HG02571 (cell line): ENCODE results near the gene LIN37.
"Not testable (repeated sequence)": the region's sequence is repeated elsewhere in the genome, so short reads cannot be mapped to it uniquely, and the experiment has no call there.

Source experiments
- ATAC-seq: cut with Tn5 transposase; IDR thresholded peaks from one replicate; pipeline ENCODE4 v1.9.1; 2021; ENCODE audit warnings: mild to moderate bottlenecking, moderate library complexity; ENCODE audit not compliant: unreplicated experiment

The LIN37 gene

DNA sequence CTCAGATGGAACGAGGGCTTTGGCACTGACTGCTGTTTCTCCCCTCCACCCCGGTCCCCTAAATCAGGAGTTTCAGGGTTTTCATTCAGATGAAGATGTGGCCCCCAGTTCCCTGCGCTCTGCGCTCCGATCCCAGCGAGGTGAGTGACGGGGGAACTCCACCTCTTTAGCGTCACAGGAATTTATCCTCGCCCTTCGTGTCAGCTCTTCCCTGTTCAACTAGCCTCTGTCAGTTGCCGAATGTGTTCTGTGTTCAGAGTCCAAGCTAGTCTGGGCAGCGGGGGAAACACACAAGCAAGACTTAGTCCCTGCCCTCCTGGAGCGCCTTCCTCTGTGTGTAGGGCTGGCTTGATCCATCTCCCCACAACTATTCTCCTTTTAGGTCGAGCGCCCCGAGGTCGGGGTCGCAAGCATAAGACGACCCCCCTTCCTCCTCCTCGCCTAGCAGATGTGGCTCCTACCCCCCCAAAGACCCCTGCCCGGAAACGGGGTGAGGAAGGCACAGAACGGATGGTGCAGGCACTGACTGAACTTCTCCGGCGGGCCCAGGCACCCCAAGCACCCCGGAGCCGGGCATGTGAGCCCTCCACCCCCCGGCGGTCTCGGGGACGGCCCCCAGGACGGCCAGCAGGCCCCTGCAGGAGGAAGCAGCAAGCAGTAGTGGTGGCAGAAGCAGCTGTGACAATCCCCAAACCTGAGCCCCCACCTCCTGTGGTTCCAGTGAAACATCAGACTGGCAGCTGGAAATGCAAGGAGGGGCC is 28.8 kb upstream of the LIN37 start:
- no peak for ATAC-seq

DNA sequence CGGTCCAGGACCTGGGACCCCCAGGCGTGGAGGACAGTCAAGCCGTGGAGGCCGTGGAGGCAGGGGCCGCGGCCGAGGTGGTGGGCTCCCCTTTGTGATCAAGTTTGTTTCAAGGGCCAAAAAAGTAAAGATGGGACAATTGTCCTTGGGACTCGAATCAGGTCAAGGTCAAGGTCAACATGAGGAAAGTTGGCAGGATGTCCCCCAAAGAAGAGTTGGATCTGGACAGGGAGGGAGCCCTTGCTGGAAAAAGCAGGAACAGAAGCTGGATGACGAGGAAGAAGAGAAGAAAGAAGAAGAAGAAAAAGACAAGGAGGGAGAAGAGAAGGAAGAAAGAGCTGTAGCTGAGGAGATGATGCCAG is 28.2 kb upstream of the LIN37 start:
- no peak for ATAC-seq

DNA sequence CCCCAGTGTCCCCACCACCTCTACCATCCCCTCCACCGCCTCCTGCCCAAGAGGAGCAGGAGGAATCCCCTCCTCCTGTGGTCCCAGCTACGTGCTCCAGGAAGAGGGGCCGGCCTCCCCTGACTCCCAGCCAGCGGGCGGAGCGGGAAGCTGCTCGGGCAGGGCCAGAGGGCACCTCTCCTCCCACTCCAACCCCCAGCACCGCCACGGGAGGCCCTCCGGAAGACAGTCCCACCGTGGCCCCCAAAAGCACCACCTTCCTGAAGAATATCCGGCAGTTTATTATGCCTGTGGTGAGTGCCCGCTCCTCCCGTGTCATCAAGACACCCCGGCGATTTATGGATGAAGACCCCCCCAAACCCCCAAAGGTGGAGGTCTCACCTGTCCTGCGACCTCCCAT is 27.7 kb upstream of the LIN37 start:
- ATAC-seq = no peak

DNA sequence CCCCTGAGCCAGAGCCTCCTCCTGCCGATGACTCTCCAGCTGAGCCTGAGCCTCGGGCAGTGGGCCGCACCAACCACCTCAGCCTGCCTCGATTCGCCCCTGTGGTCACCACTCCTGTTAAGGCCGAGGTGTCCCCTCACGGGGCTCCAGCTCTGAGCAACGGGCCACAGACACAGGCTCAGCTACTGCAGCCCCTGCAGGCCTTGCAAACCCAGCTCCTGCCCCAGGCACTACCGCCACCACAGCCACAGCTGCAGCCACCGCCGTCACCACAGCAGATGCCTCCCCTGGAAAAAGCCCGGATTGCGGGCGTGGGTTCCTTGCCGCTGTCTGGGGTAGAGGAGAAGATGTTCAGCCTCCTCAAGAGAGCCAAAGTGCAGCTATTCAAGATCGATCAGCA is 27.0 kb upstream of the LIN37 start:
- no peak for ATAC-seq

DNA sequence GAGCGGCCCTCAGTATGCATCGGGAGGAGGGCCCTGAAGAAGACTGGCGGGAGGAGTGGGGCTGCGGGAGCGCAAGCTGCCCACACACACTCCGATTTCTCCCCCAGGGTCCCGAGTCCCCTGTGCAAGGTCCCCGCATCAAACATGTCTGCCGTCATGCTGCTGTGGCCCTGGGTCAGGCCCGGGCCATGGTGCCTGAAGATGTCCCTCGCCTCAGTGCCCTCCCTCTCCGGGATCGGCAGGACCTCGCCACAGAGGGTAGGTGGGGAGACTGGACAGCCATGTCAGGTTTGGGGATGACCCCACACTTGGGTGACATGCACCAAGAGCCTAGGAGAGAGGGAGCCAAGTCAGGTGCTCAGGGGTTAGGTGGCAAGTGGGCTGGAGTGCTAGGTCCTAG is 25.9 kb upstream of the LIN37 start:
- no peak for ATAC-seq

DNA sequence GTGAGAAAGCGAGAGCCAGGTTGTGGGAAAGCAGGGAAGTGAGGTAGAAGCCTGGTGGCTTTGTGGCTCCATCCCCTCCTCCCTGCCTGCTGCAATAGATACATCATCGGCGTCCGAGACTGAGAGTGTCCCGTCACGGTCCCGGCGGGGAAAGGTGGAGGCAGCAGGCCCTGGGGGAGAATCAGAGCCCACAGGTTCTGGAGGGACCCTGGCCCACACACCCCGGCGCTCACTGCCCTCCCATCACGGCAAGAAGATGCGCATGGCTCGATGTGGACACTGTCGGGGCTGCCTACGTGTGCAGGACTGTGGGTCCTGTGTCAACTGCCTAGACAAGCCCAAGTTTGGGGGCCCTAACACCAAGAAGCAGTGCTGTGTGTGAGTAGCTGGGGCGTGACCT is 25.5 kb upstream of the LIN37 start:
- ATAC-seq = no peak

DNA sequence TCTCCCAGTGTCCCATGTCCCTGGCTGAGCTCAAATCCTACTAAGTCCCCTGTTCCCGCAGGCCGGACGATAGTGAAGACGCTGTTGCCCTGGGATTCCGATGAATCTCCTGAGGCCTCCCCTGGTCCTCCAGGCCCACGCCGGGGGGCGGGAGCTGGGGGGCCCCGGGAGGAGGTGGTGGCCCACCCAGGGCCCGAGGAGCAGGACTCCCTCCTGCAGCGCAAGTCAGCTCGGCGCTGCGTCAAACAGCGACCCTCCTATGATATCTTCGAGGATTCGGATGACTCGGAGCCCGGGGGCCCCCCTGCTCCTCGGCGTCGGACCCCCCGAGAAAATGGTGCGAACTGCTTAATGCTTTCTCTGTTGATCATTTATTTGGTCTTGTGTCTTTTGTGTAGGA is 24.7 kb upstream of the LIN37 start:
- ATAC-seq = no peak

DNA sequence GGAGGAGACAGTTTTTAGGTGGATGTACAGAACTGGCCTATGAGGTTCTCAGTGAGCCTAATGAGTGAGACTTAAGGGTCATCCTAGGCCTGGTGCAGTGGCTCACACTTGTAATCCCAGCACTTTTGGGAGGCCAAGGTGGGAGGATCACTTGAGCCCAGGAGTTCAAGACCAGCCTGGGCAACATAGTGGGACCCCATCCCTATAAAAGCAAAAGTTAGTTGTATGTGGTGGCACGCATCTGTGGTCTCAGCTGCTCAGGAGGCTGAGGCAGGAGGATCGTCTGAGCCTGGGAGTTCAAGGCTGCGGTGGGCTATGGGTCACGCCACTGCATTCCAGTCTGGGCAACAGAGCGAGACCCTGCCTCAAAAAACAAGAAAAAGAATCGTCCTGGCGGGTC is 24.2 kb upstream of the LIN37 start:
- ATAC-seq = not testable (repeated sequence)

DNA sequence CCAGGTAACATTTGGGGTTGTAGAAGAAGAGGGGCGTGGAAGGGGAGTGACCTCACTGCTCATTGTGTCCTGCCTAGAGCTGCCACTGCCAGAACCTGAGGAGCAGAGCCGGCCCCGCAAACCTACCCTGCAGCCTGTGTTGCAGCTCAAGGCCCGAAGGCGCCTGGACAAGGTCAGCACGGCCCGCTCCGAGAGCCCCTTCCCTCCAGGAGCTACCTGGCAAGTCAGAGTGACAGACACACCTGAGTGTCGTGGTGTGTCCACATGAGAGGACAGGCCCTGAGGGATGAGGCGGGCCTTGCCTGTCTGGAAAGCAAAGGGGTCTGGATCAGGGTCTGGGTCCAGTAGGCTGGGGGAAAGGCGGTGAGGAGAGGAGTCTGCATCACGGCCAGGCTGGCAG is 23.8 kb upstream of the LIN37 start:
- no peak for ATAC-seq

DNA sequence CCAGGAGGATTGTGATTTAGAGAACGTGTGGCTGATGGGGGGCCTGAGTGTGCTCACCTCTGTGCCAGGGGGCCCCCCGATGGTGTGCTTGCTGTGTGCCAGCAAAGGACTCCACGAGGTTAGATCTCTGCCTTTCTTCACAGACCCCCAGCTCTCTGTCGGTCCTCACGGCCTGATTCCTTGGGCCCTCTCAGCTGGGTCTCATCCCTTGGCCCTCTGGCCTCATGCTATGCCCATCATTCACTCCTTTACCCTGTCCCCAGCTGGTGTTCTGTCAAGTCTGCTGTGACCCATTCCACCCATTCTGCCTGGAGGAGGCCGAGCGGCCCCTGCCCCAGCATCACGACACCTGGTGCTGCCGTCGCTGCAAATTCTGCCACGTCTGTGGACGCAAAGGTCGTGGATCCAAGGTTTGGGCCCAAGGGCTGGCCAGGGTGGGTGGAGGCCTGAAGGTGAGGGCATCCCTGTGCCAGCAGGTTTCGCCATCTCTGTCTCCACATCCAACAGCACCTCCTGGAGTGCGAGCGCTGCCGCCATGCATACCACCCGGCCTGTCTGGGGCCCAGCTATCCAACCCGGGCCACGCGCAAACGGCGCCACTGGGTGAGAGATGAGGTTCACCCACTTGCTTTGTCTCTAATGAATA is 23.0 kb upstream of the LIN37 start:
- ATAC-seq = no peak

DNA sequence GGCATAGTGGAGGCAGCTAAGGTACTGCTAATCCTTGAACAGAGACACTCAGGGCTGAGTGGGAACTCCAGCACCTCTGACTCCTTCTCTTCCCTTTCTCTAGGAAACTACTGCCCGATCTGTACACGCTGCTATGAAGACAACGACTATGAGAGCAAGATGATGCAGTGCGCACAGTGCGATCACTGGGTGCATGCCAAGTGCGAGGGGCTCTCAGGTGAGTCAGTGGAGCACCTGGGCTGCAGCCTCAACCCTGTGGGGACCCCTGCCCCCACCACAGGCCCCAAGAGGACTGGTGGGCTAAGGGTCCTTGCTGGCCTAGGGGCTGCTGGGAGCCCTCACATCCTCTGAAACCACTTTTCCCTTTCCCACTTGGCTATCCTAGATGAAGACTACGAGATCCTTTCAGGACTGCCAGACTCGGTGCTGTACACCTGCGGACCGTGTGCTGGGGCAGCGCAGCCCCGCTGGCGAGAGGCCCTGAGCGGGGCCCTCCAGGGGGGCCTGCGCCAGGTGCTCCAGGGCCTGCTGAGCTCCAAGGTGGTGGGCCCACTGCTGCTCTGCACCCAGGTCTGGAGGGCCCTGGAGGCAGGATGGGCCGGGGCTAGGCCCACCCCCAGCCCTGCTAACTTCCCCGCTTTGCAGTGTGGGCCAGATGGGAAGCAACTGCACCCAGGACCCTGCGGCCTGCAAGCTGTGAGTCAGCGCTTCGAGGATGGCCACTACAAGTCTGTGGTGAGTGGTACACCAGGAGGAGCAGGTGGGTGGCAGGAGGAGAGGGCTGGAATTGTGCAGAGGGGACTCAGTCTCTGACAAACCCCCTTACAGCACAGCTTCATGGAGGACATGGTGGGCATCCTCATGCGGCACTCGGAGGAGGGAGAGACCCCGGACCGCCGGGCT is 21.1 kb upstream of the LIN37 start:
- ATAC-seq = no peak

DNA sequence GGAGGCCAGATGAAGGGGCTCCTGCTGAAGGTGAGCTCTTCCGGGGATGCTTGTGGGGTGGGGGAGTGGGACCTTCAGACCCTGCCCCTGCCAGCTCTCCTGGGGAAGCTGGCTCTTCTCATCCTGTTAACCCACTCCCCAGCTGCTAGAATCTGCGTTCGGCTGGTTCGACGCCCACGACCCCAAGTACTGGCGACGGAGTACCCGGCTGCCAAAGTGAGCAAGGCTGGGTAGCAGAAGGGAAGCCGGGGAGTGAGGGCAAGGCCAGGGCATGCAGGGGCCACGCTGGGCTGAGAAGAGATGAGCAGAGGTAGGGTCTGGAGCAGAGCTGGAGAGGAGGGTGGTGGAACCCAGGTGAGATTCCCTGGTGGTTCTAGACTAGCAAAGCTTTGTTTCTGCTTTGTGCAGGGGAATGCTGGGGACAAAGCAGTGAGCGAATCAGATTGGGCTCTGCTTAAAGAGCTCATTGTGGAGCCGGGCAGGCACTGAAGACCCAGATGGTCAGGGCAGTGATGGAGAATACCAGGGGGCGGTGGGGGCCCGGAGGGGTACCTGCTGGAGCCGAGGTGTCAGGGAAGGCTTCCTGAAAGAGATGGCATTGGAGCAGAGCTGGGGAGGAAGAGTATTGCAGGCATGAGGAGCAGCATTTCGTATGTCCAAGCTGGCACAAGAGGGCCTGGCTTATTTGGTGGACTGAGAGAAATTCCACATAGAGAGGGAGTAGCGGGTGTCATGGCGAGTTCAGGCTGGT is 20.2 kb upstream of the LIN37 start:
- no peak for ATAC-seq

DNA sequence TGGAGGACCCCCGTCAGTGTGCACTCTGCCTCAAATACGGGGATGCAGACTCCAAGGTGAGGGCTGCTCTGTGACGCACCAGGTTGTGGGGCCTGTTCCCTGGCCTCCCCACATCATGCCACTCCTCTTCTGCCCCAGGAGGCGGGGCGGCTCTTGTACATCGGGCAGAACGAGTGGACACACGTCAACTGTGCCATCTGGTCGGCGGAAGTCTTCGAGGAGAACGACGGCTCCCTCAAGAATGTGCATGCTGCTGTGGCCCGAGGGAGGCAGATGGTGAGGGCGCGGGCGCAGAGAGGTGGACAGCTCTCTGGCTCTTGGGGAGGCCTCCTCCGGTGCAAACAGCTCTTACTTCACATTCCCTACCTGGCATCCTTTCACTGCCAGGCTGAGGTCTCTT is 19.4 kb upstream of the LIN37 start:
- no peak for ATAC-seq

DNA sequence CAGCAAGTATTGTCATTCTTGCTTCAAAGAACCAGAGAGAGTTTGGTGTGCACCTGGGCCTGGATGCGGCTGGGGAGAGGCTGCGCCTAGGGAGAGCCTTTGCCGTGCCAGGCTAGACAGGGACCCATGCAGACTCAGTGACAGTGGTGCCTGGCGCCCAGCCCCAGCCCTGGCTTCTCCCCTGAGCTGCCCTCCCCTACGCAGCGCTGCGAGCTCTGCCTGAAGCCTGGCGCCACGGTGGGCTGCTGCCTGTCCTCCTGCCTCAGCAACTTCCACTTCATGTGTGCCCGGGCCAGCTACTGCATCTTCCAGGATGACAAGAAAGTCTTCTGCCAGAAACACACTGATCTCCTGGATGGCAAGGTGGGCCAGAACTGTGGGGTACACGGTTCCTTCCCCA is 18.6 kb upstream of the LIN37 start:
- ATAC-seq = no peak

DNA sequence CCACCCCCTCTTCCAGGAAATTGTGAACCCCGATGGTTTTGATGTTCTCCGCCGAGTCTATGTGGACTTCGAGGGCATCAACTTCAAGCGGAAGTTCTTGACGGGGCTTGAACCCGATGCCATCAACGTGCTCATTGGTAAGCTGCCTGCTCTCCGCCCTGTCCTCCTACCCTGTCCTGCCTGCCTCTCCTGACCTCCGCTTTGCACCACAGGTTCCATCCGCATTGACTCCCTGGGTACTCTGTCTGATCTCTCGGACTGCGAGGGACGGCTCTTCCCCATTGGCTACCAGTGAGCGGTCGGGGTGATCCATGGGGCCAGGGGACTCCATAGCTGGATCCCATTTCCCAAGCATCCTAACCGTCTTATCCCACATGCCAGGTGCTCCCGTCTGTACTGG is 18.1 kb upstream of the LIN37 start:
- no peak for ATAC-seq

DNA sequence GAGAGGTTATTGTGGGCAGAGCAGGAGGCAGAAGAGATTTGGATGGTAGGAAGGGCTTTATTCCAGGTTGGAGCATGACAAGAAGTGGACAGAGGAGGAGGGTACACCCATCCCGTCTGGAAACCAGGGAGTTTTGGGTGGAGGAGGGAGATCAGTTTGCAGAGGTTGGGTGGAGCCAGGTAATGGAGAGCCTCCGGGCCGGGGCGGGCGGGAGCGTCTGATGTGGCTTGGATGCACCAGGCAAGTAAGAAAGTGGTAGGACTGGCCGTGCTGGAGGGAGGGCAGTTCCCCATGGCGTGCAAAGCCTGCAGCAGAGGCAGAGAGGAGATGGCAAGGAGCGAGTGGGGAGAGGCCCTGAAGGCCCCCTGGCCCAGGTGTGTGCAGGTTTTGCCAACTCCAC is 17.0 kb upstream of the LIN37 start:
- no peak for ATAC-seq

DNA sequence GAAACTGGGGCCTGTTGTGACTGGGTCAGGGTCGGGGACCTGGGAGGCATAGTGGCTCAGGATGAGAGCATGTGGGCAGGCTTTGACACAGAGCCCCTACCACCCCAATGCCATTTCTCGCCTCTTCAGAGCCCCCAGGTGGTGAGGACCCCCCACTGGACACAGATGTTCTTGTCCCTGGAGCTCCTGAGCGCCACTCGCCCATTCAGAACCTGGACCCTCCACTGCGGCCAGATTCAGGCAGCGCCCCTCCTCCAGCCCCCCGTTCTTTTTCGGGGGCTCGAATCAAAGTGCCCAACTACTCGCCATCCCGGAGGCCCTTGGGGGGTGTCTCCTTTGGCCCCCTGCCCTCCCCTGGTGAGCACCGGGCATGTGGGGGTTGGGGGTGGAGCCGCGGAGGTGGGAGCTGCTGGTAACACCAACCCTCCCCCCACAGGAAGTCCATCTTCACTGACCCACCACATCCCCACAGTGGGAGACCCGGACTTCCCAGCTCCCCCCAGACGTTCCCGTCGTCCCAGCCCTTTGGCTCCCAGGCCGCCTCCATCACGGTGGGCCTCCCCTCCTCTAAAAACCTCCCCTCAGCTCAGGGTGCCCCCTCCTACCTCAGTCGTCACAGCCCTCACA is 16.5 kb upstream of the LIN37 start:
- ATAC-seq = no peak

DNA sequence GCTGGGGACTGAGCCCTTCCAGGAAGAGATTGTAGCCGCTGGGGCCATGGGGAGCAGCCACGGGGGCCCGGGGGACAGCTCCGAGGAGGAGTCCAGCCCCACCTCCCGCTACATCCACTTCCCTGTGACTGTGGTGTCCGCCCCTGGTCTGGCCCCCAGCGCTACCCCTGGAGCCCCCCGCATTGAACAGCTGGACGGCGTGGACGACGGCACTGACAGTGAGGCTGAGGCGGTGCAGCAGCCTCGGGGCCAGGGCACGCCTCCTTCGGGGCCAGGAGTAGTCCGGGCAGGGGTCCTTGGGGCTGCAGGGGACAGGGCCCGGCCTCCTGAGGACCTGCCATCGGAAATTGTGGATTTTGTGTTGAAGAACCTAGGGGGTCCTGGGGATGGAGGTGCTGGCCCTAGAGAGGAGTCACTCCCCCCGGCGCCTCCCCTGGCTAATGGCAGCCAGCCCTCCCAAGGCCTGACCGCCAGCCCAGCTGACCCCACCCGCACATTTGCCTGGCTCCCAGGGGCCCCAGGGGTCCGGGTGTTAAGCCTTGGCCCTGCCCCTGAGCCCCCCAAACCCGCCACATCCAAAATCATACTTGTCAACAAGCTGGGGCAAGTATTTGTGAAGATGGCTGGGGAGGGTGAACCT is 15.7 kb upstream of the LIN37 start:
- no peak for ATAC-seq

DNA sequence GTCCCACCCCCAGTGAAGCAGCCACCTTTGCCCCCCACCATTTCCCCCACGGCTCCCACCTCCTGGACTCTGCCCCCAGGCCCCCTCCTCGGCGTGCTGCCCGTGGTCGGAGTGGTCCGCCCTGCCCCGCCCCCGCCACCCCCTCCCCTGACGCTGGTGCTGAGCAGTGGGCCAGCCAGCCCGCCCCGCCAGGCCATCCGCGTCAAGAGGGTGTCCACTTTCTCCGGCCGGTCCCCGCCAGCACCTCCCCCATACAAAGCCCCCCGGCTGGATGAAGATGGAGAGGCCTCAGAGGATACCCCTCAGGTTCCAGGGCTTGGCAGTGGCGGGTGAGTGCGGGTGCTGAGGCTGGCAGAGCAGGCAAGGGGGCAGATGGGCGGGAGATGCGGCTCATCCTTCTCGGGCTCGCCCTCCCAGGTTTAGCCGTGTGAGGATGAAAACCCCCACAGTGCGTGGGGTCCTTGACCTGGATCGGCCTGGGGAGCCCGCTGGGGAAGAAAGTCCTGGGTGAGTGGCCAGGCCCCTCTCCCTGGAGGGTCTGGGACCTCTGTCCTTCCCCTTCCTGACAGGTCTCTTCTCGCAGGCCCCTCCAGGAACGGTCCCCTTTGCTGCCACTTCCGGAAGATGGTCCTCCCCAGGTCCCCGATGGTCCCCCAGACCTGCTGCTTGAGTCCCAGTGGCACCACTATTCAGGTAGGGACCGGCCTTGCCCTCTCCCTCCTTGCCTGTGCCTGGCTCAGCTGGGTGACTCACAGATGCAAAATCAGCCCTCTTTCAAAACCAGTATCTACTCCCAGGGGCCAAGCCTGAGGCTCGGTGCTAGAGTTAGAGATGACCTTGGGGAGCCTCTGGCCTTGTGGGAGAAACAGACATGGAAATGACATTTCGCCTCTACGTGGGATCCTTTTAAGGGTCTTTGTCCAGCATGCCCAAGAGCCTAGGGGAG is 14.9 kb upstream of the LIN37 start:
- no peak for ATAC-seq
